Adrenal gland (tissue), 5 donors: Measurements from ENCODE around the gene MAPK12.

Experiments used
- CTCF ChIP-seq, 6 experiments: fragments of 450-650 bp in 4 of 6; fragments of 200-600 bp in 2 of 6; sonication (generic) in 1 of 6; IDR thresholded peaks; 1 replicate in 5 of 6; 2 replicates in 1 of 6; pipeline versions ENCODE4 v1.5.1 to v1.8.0; 2016 to 2021; ENCODE audit warnings: antibody characterized with exemption in 6 of 6, mild to moderate bottlenecking in 2 of 6, moderate library complexity in 1 of 6
- POLR2A ChIP-seq, 2 donors: fragments of 450-650 bp; IDR thresholded peaks; one replicate each; pipeline ENCODE4 v1.6.1; 2017; ENCODE audit warnings: antibody characterized with exemption in 2 of 2, mild to moderate bottlenecking in 2 of 2, moderate library complexity in 1 of 2
- donor health status: DM: no; HTN: no; CAD: no.

GRCh38 chr22:50260434-50260800 is 1.1 kb downstream of the MAPK12 start:
- TF ChIP-seq POLR2A (IDR thresholded peaks at IDR 0.05) (no peak), CTCF (IDR thresholded peaks at IDR 0.05) (no peak)
